Renal cortex interstitium (tissue), 11 donors: ENCODE measurements around the gene TCN1. TPM values are rescaled to one million over a fixed set of nuclear protein-coding genes. Genes with fewer than 3 reads are reported as not detected.

ENCODE experiments used
- DNase-seq, 11 donors: peaks; one replicate each; pipeline ENCODE4 v3.0.0-alpha.2; 2013; ENCODE audit warnings: low read depth in 9 of 11, low spot score in 4 of 11; ENCODE audit errors: extremely low read depth in 1 of 11
- polyA plus RNA-seq, 3 donors: library from polyadenylated mRNA; unstranded; fragments of 120-200 nt; gene quantifications; one replicate each; pipeline ENCODE4 v1.2.1, GENCODE V29; 2013; ENCODE audit not compliant: insufficient read length in 3 of 3

The TCN1 gene
- polyA plus RNA-seq, 3 donors, result not detected

- no peak for DNase-seq
These were observed 52.3 kb downstream of the TCN1 start for GRCh38 chr11:59814021-59814420.

GRCh38 chr11:59813364-59813763 is 52.9 kb downstream of the TCN1 start:
- DNase-seq, result no peak

DNA sequence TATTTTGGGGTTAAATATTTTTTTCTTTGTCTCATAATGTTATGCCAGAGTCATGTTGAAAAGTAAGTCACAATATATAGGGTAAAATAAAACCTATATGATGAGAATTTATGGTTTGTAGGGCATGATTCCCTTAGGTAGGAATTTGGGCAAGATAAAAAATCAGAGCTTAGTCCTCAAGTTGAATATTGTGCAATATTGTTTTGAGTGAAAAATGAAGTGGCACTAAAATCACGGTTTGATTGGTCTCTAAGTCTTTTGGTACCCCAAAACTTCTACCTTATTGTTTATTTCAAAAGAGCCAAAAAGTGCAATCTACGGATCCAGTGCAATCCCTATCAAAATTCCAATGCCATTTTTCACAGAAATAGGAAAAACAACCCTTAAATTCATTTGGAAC is 54.1 kb downstream of the TCN1 start:
- no peak for DNase-seq

DNA sequence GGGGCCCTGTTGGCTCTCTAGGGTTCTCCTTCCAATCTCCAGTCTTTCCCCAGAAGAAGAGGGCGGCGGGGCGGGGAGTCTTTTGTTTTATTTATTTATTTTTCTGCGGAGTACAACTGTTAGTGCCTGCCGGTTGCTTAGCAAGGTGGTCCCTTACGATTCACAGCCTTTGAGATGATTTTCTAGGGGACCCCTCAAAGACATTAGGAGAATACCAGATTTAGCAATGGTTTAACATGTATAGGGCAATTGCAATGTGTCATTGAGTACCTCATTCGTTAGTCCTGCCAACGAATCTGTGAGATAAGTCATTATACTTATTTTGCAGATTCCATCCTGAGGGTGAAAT is 55.4 kb downstream of the TCN1 start:
- DNase-seq, result no peak

- DNase-seq, result peak; percentile 73 to 88 (median 84)
These were observed 55.9 kb downstream of the TCN1 start, which contains the start of gene MRPL16 for GRCh38 chr11:59810189-59810910. Gene MRPL16 (minus strand): TSS chr11:59810778. CDS start chr11:59810658, 120 bp downstream.

- no peak for DNase-seq
These were observed 59.2 kb downstream of the TCN1 start for GRCh38 chr11:59807047-59807610.

- no peak for DNase-seq
These were observed 62.2 kb downstream of the TCN1 start for GRCh38 chr11:59804061-59804460.

Other genes starting within 250 kb of the TCN1 start
- gene PATL1, start 197.4 kb downstream of the TCN1 start, polyA plus RNA-seq, result 10 to 100 TPM; 43.2 to 49.8 (median 44.8) TPM
- gene OR10V1, start 152.6 kb downstream of the TCN1 start, polyA plus RNA-seq, result not detected
- gene STX3, start 111.1 kb downstream of the TCN1 start, polyA plus RNA-seq, result 10 to 100 TPM; 51.4 to 76.8 (median 57.2) TPM
- 10 to 100 TPM; 57.2 to 60.1 (median 59.9) TPM for gene MRPL16, start 55.7 kb downstream of the TCN1 start, polyA plus RNA-seq
- gene CBLIF, start 21.0 kb downstream of the TCN1 start, polyA plus RNA-seq, result under 1 TPM in 1 of 3 donors, not detected in 2; 0.32 TPM
- gene OOSP3, start 12.3 kb upstream of the TCN1 start, polyA plus RNA-seq, result not detected
- gene OOSP1, start 71.9 kb upstream of the TCN1 start, polyA plus RNA-seq, result under 1 TPM in 1 of 3 donors, not detected in 2; 0.32 TPM
- not detected for gene OOSP4A, start 97.5 kb upstream of the TCN1 start, polyA plus RNA-seq
- gene OOSP4B, start 150.7 kb upstream of the TCN1 start, polyA plus RNA-seq, result not detected
- gene OOSP2, start 173.9 kb upstream of the TCN1 start, polyA plus RNA-seq, result not detected
- 1 to 10 TPM in 1 of 3 donors, under 1 TPM in 2; 0.80 to 1.0 (median 0.86) TPM for gene MS4A3, start 190.2 kb upstream of the TCN1 start, polyA plus RNA-seq
- under 1 TPM in 1 of 3 donors, not detected in 2; 0.12 TPM for gene MS4A2, start 222.2 kb upstream of the TCN1 start, polyA plus RNA-seq